Fibroblast of mammary gland (primary cell): ENCODE data around the gene STIM1.

Experiments
- DNase-seq: peaks from one replicate; pipeline ENCODE4 v3.0.0-alpha.2; 2010; ENCODE audit warnings: low read depth
- H3K4me3 ChIP-seq: 2 replicates; pipeline ENCODE4 v1.5.1; 2011; ENCODE audit warnings: low read depth, mild to moderate bottlenecking, low read length, moderate library complexity; ENCODE audit not compliant: control insufficient read depth
- CTCF ChIP-seq: conservative IDR thresholded peaks from 2 replicates; pipeline ENCODE4 v1.5.1; 2011; ENCODE audit warnings: low read depth, low read length, inconsistent platforms; ENCODE audit not compliant: control insufficient read depth, insufficient read depth

STIM1 gene

GRCh38 chr11:4064278-4064955 is 209.0 kb downstream of the STIM1 start:
- no peak for TF ChIP-seq CTCF
- DNase-seq = no peak
- no peak overlapping the region for H3K4me3 ChIP-seq

- no peak for TF ChIP-seq CTCF
- DNase-seq = no peak
- H3K4me3 ChIP-seq = no peak overlapping the region
These were observed 209.6 kb downstream of the STIM1 start for GRCh38 chr11:4065086-4065485.

GRCh38 chr11:4065601-4066377 is 210.3 kb downstream of the STIM1 start:
- no peak for TF ChIP-seq CTCF
- no peak for DNase-seq
- no peak overlapping the region for H3K4me3 ChIP-seq

GRCh38 chr11:4066910-4067309 is 211.4 kb downstream of the STIM1 start:
- no peak for DNase-seq
- no peak for TF ChIP-seq CTCF
- no peak overlapping the region for H3K4me3 ChIP-seq

GRCh38 chr11:4068962-4069361 is 213.5 kb downstream of the STIM1 start:
- H3K4me3 ChIP-seq = no peak overlapping the region
- DNase-seq = no peak
- TF ChIP-seq CTCF = no peak

- no peak for TF ChIP-seq CTCF
- no peak for DNase-seq
- no peak overlapping the region for H3K4me3 ChIP-seq
These were observed 215.9 kb downstream of the STIM1 start for GRCh38 chr11:4071325-4071724.
